ENCODE measurements around the gene STK31. TPM values are rescaled to one million over a fixed set of nuclear protein-coding genes. Genes with fewer than 3 reads are reported as not detected.
A peak's percentile ranks its signal among the peaks of the same experiment; 100 is the strongest.

STK31 gene
- total and polyA plus RNA-seq, 5 experiments from 2014 or later = 0.85 to 1.1 TPM; not detected in 3

GRCh38 chr7:23691320-23691719 is 18.7 kb upstream of the STK31 start:
- Mint-ChIP-seq H3K36me3 (peaks cover 7 to 74% (median 23%) of the 10 kb centered on the region in 3 donors), H3K9me3 (no peaks in the 10 kb centered on the region), H3K27ac (no peak overlapping the region), H3K27me3 (no peaks in the 10 kb centered on the region), H3K4me1 (peaks cover 0 to 5% (median 0%) of the 10 kb centered on the region in 4 donors), H3K4me3 (no peak overlapping the region)
- ATAC-seq (no peak), DNase-seq (no peak)
- POLR2A ChIA-PET = no interaction called here

- H3K4me1 Mint-ChIP-seq = peaks cover 0 to 9% (median 3%) of the 10 kb centered on the region in 4 donors
- DNase-seq (no peak), ATAC-seq (no peak)
- POLR2A ChIA-PET = no interaction called here
- H3K4me3 Mint-ChIP-seq = no peak overlapping the region
- H3K27ac Mint-ChIP-seq = no peak overlapping the region
- peaks cover 7 to 67% (median 24%) of the 10 kb centered on the region in 3 donors for H3K36me3 Mint-ChIP-seq
- no peaks in the 10 kb centered on the region for H3K9me3 Mint-ChIP-seq
- no peaks in the 10 kb centered on the region for H3K27me3 Mint-ChIP-seq
Observed at GRCh38 chr7:23693224-23693623, 16.8 kb upstream of the STK31 start.

DNA sequence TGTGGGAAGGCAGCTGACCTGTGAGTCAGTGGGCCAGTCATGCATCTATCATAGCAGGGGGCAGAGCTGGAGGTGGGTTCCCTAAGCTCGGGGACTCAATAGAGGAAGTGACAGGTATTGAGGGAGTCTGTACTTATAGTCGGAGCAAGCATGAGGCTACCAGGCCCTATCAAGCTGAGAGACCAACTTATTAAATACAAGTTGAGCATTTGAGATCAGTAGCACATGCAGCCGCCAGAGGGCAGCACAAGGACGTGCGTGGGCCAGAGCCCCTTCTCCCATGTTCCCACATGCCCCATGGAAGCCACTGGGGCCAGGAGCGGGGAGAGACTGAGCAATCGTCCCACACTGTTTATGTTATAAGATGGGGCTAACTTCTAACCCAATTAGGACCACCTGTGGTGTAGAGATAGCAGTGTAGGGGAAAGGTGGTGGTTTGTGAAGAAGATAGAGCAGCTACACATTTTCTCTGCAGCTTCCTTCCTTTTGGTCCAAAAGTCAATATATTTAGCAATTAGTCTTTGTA is 13.0 kb upstream of the STK31 start:
- ATAC-seq = peak; percentile 38 to 69
- H3K27ac Mint-ChIP-seq = no peak overlapping the region
- no peaks in the 10 kb centered on the region for H3K9me3 Mint-ChIP-seq
- POLR2A ChIA-PET = no interaction called here
- no peaks in the 10 kb centered on the region for H3K27me3 Mint-ChIP-seq
- DNase-seq = peak; percentile 22 to 67 (median 42)
- H3K36me3 Mint-ChIP-seq = peaks cover 7 to 62% (median 23%) of the 10 kb centered on the region in 3 donors
- no peak overlapping the region for H3K4me3 Mint-ChIP-seq
- H3K4me1 Mint-ChIP-seq = peaks cover 0 to 9% (median under 1%) of the 10 kb centered on the region in 4 donors

GRCh38 chr7:23698822-23699221 is 11.2 kb upstream of the STK31 start:
- ATAC-seq (no peak), DNase-seq (no peak)
- no peaks in the 10 kb centered on the region for H3K9me3 Mint-ChIP-seq
- H3K27ac Mint-ChIP-seq = no peak overlapping the region
- no peaks in the 10 kb centered on the region for H3K27me3 Mint-ChIP-seq
- POLR2A ChIA-PET = interaction anchor here (0.7 kb wide), 1 partner anchor 106 kb away, joined by 4 read pairs; no protein-coding TSS in a partner anchor
- peaks cover 12 to 57% (median 16%) of the 10 kb centered on the region in 3 donors for H3K36me3 Mint-ChIP-seq
- peaks cover 0 to 9% (median under 1%) of the 10 kb centered on the region in 4 donors for H3K4me1 Mint-ChIP-seq
- H3K4me3 Mint-ChIP-seq = no peak overlapping the region

DNA sequence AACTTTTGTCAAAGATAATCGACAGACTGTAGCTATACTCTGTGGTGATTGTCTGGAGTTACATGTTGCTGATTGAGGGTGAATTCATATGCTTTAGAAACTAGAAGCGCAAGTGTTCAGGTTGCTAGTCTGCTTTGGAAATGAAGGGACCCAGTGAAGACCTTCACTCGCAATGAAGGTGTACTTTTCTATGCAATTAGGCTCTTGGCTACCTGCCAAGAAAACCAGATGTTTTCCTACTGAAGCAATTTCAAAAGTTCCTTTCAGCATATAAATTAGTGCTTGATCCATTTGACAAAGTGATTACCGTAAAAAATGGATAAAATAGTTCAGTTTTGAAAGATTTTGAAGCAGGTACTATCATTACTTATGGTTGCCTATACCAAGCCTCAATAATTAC is 10.0 kb upstream of the STK31 start:
- H3K27ac Mint-ChIP-seq = no peak overlapping the region
- H3K4me3 Mint-ChIP-seq = no peak overlapping the region
- POLR2A ChIA-PET = interaction anchor here (0.7 kb wide), 1 partner anchor 873 kb away, joined by 10 read pairs; no protein-coding TSS in a partner anchor
- H3K27me3 Mint-ChIP-seq = no peaks in the 10 kb centered on the region
- DNase-seq = no peak
- peaks cover 0 to 9% (median under 1%) of the 10 kb centered on the region in 4 donors for H3K4me1 Mint-ChIP-seq
- peaks cover 13 to 58% (median 22%) of the 10 kb centered on the region in 3 donors for H3K36me3 Mint-ChIP-seq
- ATAC-seq = no peak
- H3K9me3 Mint-ChIP-seq = peaks cover 0 to 11% (median 7%) of the 10 kb centered on the region in 9 donors

DNA sequence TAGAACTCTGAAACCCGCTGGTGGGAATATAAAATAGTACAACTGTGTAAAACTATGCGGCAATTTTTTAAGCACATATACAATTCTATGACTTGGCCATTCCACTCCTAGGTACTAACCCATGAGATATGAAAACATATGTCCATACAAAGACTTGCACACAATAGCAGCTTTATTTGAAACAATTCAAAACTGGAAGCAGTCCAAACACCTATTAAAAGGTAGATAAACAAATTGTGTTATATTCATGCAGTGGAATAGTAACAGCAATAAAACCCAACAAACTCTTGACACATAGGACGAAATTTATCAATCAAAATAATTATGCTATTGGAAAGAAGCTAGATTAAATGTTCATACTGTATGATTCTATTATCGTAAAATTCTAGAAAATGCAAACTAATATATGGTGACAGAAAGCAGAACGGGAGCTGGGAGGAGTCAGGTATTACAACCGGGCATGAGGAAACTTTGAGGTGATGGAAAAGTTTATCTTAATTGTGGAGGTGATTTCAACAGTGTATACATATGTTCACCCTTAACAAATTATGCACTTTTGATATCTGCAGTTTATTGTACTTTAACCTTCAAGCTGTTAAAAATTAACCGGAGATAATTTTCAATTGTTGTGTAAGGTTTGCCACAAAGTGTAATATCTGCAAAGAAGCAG is 803 bp upstream of the STK31 start:
- POLR2A ChIA-PET = no interaction called here
- H3K4me1 Mint-ChIP-seq = peaks cover 0 to 2% (median 0%) of the 10 kb centered on the region in 4 donors
- peaks cover 20 to 24% (median 20%) of the 10 kb centered on the region in 3 donors for H3K36me3 Mint-ChIP-seq
- no peak for ATAC-seq
- H3K9me3 Mint-ChIP-seq = peaks cover 7 to 20% (median 17%) of the 10 kb centered on the region in 9 donors
- no peak for DNase-seq
- no peak overlapping the region for H3K4me3 Mint-ChIP-seq
- no peak overlapping the region for H3K27ac Mint-ChIP-seq
- peaks cover 0 to 1% (median 0%) of the 10 kb centered on the region in 5 donors for H3K27me3 Mint-ChIP-seq

GRCh38 chr7:23712368-23713284 is 2.6 kb downstream of the STK31 start:
- H3K36me3 Mint-ChIP-seq = no peaks in the 10 kb centered on the region
- H3K27ac Mint-ChIP-seq = no peak overlapping the region
- peak in 1 of 2 donors; percentile 49 for ATAC-seq
- peak in 3 of 10 donors; percentile 46 to 48 (median 48) for DNase-seq
- no peaks in the 10 kb centered on the region for H3K9me3 Mint-ChIP-seq
- H3K4me3 Mint-ChIP-seq = no peak overlapping the region
- POLR2A ChIA-PET = interaction anchor here (0.7 kb wide), 1 partner anchor 141 kb away, joined by 3 read pairs; no protein-coding TSS in a partner anchor
- peaks cover 0 to 2% (median 0%) of the 10 kb centered on the region in 4 donors for H3K4me1 Mint-ChIP-seq
- peaks cover 0 to 1% (median 0%) of the 10 kb centered on the region in 5 donors for H3K27me3 Mint-ChIP-seq

DNA sequence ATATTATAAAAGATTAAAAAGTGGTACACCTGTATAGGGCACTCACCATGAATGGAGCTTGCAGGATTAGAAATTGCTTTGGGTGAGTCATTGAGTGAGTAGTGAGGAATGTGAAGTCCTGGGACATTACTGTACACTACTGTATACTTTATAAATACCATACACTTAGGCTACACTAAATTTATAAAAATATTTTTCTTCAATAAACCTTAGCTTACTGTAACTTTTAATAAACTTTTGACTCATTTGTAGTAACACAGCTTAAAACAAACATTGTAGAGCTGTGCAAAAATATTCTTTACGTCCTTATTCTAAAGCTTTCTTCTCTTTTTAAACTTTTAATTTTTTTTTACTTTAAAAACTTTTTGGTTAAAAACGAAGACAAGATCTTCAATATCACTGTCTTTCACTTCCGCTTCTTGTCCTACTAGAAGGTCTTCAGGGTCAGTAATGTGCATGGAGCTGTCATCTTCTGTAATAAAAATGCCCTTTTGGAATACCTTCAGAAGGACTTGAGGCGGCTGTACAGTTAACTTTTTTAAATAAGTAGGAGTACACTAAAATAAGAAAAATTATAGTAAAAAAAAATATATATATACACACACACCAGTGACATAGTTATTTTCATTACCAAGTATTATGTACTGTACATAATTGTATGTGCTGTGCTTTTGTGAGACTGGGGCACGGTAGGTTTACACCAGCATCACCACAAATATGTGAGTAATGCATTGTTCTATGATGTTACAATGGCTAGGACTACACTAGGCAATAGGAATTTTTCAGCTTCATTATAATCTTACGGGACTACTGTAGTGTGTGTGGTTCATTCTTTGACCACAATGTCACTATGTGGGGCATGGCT is 3.5 kb downstream of the STK31 start:
- no peaks in the 10 kb centered on the region for H3K9me3 Mint-ChIP-seq
- DNase-seq (no peak), ATAC-seq (no peak)
- peaks cover 0 to 2% (median 0%) of the 10 kb centered on the region in 4 donors for H3K4me1 Mint-ChIP-seq
- H3K27ac Mint-ChIP-seq = no peak overlapping the region
- POLR2A ChIA-PET = no interaction called here
- H3K4me3 Mint-ChIP-seq = no peak overlapping the region
- peaks cover 0 to 1% (median 0%) of the 10 kb centered on the region in 5 donors for H3K27me3 Mint-ChIP-seq
- no peaks in the 10 kb centered on the region for H3K36me3 Mint-ChIP-seq

DNA sequence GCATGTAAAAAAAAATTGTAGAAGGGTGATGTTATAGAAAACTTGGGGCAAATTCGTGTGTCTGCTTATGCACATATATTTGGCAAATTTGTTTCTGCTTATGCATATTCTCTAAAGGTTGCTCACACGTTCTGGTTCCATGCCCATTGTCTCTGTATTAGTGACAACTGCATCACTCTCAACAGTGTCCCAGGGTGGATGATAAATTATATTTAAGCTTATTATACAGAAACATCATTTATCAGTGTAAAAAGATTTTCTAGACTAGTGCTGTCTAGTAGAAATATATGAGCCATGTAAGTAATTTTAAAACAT is 4.1 kb downstream of the STK31 start:
- Mint-ChIP-seq H3K4me3 (no peak overlapping the region), H3K9me3 (no peaks in the 10 kb centered on the region), H3K36me3 (no peaks in the 10 kb centered on the region), H3K4me1 (peaks cover 0 to 2% (median 0%) of the 10 kb centered on the region in 4 donors), H3K27ac (no peak overlapping the region), H3K27me3 (peaks cover 0 to 1% (median 0%) of the 10 kb centered on the region in 5 donors)
- POLR2A ChIA-PET = no interaction called here
- DNase-seq (no peak), ATAC-seq (no peak)

GRCh38 chr7:23714579-23714978 is 4.6 kb downstream of the STK31 start:
- Mint-ChIP-seq H3K27ac (no peak overlapping the region), H3K9me3 (no peaks in the 10 kb centered on the region), H3K4me1 (peaks cover 0 to 2% (median 0%) of the 10 kb centered on the region in 4 donors), H3K4me3 (no peak overlapping the region), H3K27me3 (peaks cover 0 to 1% (median 0%) of the 10 kb centered on the region in 5 donors), H3K36me3 (no peaks in the 10 kb centered on the region)
- no peak for DNase-seq
- ATAC-seq = no peak
- POLR2A ChIA-PET = no interaction called here

GRCh38 chr7:23715099-23715498 is 5.1 kb downstream of the STK31 start:
- no peak for ATAC-seq
- Mint-ChIP-seq H3K4me1 (peaks cover 0 to 2% (median 0%) of the 10 kb centered on the region in 4 donors), H3K4me3 (no peak overlapping the region), H3K36me3 (no peaks in the 10 kb centered on the region), H3K27me3 (peaks cover 0 to 1% (median 0%) of the 10 kb centered on the region in 5 donors), H3K9me3 (no peaks in the 10 kb centered on the region), H3K27ac (peak overlapping the region in 1 of 10 donors; percentile 46)
- POLR2A ChIA-PET = no interaction called here
- DNase-seq = no peak

DNA sequence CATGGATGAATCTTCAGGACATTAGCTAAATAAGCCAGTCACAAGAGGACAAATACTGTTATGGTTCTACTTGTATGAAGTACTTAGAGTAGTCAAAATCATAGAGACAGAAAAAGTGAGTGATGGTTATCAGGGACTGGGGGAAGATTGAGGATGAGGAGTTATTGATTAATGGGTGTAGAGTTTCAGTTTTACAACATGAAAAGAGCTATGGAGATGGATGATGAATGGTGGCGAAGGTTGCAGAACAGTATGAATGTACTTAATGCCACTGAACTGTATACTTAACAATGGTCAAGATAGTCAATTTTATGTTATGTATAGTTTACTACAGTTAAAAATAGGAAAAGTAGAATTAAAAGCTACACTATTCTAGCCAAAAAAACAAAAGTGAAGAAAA is 7.8 kb downstream of the STK31 start:
- DNase-seq = no peak
- no peaks in the 10 kb centered on the region for H3K27me3 Mint-ChIP-seq
- no peak overlapping the region for H3K4me3 Mint-ChIP-seq
- POLR2A ChIA-PET = no interaction called here
- H3K9me3 Mint-ChIP-seq = no peaks in the 10 kb centered on the region
- H3K27ac Mint-ChIP-seq = no peak overlapping the region
- peaks cover 0 to under 1% (median 0%) of the 10 kb centered on the region in 4 donors for H3K4me1 Mint-ChIP-seq
- no peak for ATAC-seq
- peaks cover 0 to 2% (median under 1%) of the 10 kb centered on the region in 3 donors for H3K36me3 Mint-ChIP-seq

Data from naive thymus-derived CD8-positive, alpha-beta T cell (primary cell).